Subcutaneous abdominal adipose tissue (tissue), 5 donors: ENCODE results near the gene DEFB126.
"Not testable (repeated sequence)": the region's sequence is repeated elsewhere in the genome, so short reads cannot be mapped to it uniquely, and the experiment has no call there.

ENCODE experiments used
- H3K27ac ChIP-seq: one replicate; pipeline ENCODE4 v1.7.0; 2013; ENCODE audit warnings: low read depth, mild to moderate bottlenecking, inconsistent platforms, low read length, moderate library complexity
- H3K27me3 ChIP-seq, 5 donors: one replicate each; pipeline ENCODE4 v1.7.0; 2013; ENCODE audit warnings: low read length in 5 of 5, inconsistent platforms in 1 of 5; ENCODE audit not compliant: control insufficient read depth in 5 of 5, insufficient read depth in 4 of 5
- H3K36me3 ChIP-seq, 5 donors: one replicate each; pipeline ENCODE4 v1.7.0; 2013; ENCODE audit warnings: low read length in 5 of 5; ENCODE audit not compliant: control insufficient read depth in 5 of 5, insufficient read depth in 5 of 5
- H3K4me1 ChIP-seq, 5 donors: one replicate each; pipeline ENCODE4 v1.7.0; 2013; ENCODE audit warnings: low read length in 5 of 5, mild to moderate bottlenecking in 3 of 5, moderate library complexity in 1 of 5; ENCODE audit not compliant: control insufficient read depth in 5 of 5, insufficient read depth in 5 of 5
- H3K4me3 ChIP-seq, 5 donors: one replicate each; pipeline ENCODE4 v1.7.0; 2013; ENCODE audit warnings: low read length in 5 of 5, low read depth in 1 of 5
- H3K9ac ChIP-seq, 5 donors: one replicate each; pipeline ENCODE4 v1.7.0; 2013; ENCODE audit warnings: low read length in 5 of 5, mild to moderate bottlenecking in 4 of 5, moderate library complexity in 3 of 5
- H3K9me3 ChIP-seq, 5 donors: one replicate each; pipeline ENCODE4 v1.7.0; 2013; ENCODE audit warnings: low read length in 5 of 5; ENCODE audit not compliant: control insufficient read depth in 5 of 5
- donor health status: healthy.
- donor health status: healthy.
- donor health status: healthy.
- donor health status: healthy.
- donor health status: healthy.

The DEFB126 gene, protein sequence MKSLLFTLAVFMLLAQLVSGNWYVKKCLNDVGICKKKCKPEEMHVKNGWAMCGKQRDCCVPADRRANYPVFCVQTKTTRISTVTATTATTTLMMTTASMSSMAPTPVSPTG

DNA sequence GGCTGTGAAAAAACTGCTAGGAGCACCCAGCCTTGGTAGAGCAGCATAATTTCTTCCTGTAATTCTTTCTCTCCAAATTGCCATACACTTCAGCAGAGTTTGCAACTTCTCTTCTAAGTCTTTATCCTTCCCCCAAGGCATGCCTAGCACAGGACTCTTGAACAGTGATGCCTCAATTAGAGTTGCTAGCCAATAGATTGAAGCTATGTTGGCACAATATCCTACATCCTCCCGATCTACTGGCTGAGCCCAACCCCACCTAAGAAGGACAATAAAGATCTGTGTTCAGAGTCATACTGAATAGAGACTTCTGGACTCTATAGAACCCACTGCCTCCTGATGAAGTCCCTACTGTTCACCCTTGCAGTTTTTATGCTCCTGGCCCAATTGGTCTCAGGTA is at the start of gene DEFB126:
Gene DEFB126, plus strand, starts transcription at position 301 of the 400 bp plus-strand sequence. Its CDS starts 39 bp downstream, at position 340.
- Histone ChIP-seq H3K4me3 (no peak within 1 kb of the TSS), H3K9ac (no peak within 1 kb of the TSS), H3K27me3 (peaks cover 2 to 13% (median 3%) of the 10 kb centered on the region in 5 donors), H3K36me3 (no peaks in the 10 kb centered on the region), H3K27ac (no peak within 1 kb of the TSS), H3K9me3 (peaks cover 0 to 5% (median 0%) of the 10 kb centered on the region in 5 donors), H3K4me1 (no peaks in the 10 kb centered on the region)

DNA sequence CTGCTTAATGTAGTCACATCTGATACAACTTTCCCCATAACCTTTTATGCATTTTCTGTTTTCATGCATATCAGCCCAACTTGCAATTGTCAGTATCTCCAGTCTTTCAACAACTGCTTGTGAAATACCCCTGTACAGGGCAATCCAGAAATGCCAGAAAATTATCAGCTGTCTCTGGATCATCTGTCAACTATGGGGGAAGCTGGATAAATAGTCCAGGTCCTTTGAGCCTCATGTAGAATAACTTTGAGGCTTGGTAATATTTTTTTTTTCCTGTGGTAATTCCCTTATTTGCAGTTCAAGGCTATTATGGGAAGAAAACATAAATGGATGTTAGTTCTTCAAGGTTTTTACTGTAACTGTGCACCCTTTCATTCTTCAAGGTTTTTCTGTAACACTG is 48.7 kb upstream of the DEFB126 start:
- H3K9me3 ChIP-seq = peaks cover 5 to 21% (median 9%) of the 10 kb centered on the region in 5 donors
- H3K4me3 ChIP-seq = no peak overlapping the region
- no peak overlapping the region for H3K27ac ChIP-seq
- no peaks in the 10 kb centered on the region for H3K36me3 ChIP-seq
- peaks cover 0 to 3% (median 0%) of the 10 kb centered on the region in 5 donors for H3K27me3 ChIP-seq
- no peak overlapping the region for H3K9ac ChIP-seq
- no peaks in the 10 kb centered on the region for H3K4me1 ChIP-seq

DNA sequence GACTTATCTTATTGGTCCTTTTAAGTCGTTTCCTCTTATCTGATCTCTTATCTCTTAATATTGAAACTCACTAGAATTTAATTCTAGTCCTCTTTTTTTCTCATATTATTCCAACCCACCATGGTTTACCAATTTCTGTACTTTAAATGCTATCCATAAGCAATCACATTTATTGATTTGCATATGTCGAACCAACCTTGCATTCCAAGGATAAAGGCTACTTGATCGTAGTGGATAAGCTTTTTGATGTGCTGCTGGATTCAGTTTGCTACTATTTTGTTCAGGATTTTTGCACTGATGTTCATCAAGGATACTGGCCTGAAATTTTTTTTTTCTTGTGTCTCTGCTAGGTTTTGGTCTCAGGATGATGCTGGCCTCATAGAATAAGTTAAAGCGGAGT is 47.2 kb upstream of the DEFB126 start:
- peaks cover 5 to 21% (median 9%) of the 10 kb centered on the region in 5 donors for H3K9me3 ChIP-seq
- no peaks in the 10 kb centered on the region for H3K4me1 ChIP-seq
- no peaks in the 10 kb centered on the region for H3K36me3 ChIP-seq
- no peak overlapping the region for H3K27ac ChIP-seq
- no peak overlapping the region for H3K9ac ChIP-seq
- peaks cover 0 to 3% (median 0%) of the 10 kb centered on the region in 5 donors for H3K27me3 ChIP-seq
- H3K4me3 ChIP-seq = no peak overlapping the region

DNA sequence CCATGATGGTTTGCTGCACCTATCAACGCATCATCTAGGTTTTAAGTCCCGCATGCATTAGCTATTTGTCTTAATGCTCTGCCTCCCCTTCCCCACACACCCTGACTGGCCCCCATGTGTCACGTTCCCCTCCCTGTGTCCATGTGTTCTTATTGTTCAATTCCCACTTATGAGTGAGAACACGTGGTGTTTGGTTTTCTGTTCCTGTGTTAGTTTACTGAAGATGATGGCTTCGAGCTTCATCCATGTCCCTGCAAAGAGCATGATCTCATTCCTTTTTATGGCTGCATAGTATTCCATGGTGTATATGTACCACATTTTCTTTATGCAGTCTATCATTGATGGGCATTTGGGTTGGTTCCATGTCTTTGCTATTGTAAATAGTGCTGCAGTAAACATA is 44.7 kb upstream of the DEFB126 start:
- H3K36me3 ChIP-seq, H3K27ac ChIP-seq: not testable (repeated sequence)

DNA sequence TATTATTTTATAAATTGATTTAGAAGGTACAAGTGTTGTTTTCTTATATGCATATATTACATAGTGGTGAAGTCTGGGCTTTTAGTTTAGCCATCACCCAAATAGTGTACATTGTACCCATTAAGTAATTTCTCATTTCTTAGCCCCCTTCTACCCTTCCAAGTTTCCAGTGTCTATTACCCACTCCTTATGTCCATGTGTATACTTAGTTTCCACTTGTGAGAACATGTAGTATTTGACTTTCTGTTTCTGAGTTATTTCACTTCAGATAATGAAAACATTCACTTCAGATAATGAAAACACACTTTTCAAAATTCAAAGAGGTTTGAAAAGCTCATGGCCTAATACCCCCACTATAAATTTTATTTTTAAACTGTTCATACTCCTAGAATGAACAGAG is 40.4 kb upstream of the DEFB126 start:
- peaks cover 0 to 3% (median 0%) of the 10 kb centered on the region in 5 donors for H3K9me3 ChIP-seq
- no peak overlapping the region for H3K9ac ChIP-seq
- peaks cover 8 to 15% (median 10%) of the 10 kb centered on the region in 5 donors for H3K27me3 ChIP-seq
- no peak overlapping the region for H3K27ac ChIP-seq
- no peak overlapping the region for H3K4me3 ChIP-seq
- H3K4me1 ChIP-seq = no peaks in the 10 kb centered on the region
- no peaks in the 10 kb centered on the region for H3K36me3 ChIP-seq

More for the DNA sequence above, 44.7 kb upstream of the DEFB126 start:
- not testable (repeated sequence) for H3K27me3 ChIP-seq, H3K4me3 ChIP-seq, H3K4me1 ChIP-seq, H3K9ac ChIP-seq
- H3K9me3 ChIP-seq = peaks cover 5 to 21% (median 9%) of the 10 kb centered on the region in 5 donors

DNA sequence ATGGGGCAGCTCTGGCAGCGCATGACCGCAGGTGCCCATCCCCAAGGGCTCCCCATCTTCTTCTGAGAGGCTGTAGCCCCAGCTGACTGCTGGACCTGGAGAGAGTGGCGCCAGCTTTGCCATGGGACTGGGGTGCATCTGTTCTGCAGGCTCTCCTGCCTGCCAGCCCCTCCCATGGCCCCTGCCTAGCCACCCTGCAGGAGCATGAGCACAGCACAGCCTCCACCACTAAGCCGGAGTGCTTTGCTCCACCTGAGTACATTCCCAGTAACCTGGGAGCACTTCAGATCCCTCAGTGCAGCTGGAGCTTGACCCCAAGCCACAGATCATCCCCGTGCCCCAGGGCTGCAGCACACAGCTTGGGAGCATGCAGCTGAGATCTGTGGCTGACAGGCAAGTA is 38.9 kb upstream of the DEFB126 start:
- H3K4me3 ChIP-seq = no peak overlapping the region
- H3K27me3 ChIP-seq = peaks cover 8 to 15% (median 10%) of the 10 kb centered on the region in 5 donors
- no peak overlapping the region for H3K27ac ChIP-seq
- no peaks in the 10 kb centered on the region for H3K36me3 ChIP-seq
- no peaks in the 10 kb centered on the region for H3K4me1 ChIP-seq
- no peak overlapping the region for H3K9ac ChIP-seq
- no peaks in the 10 kb centered on the region for H3K9me3 ChIP-seq

DNA sequence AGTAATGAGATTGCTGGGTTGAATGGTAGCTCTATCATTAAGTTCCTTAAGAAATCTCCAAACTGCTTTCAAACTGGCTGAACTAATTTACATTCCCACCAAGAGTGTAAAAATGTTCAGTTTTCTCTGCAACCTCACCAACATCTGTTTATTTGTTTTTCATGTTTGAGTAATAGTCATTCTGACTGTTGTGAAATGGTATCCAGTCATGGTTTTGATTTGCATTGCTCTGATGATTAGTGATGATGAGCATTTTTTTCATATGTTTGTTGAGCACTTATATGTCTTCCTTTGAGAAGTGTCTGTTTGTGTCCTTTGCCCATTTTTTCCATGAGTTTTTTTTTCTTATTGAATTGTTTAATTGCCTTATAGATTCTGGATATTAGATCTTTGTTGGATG is 30.0 kb upstream of the DEFB126 start:
- H3K9me3 ChIP-seq = peaks cover 0 to 5% (median 2%) of the 10 kb centered on the region in 5 donors
- no peaks in the 10 kb centered on the region for H3K4me1 ChIP-seq
- H3K27me3 ChIP-seq = peaks cover 0 to 7% (median 5%) of the 10 kb centered on the region in 5 donors
- no peak overlapping the region for H3K9ac ChIP-seq
- H3K36me3 ChIP-seq = no peaks in the 10 kb centered on the region
- H3K27ac ChIP-seq = no peak overlapping the region
- no peak overlapping the region for H3K4me3 ChIP-seq

DNA sequence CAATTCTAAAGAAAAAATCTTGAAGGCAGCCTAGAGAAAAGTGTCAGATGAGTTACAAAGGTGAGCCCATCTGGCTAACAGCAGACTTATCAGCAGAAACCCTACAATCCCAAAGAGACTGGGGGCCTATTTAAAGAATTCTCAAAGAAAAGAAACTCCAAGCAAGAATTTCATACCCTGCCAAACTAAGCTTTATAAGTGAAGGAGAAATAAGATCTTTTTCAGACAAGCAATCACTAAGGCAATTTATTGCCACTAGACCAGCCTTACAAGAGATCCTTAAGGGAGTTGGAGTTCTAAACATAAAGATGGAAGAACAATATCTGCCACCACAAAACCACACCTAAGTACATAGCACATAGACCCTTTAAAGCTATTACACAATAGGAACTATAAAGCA is 24.9 kb upstream of the DEFB126 start:
- H3K36me3 ChIP-seq = no peaks in the 10 kb centered on the region
- H3K4me1 ChIP-seq = no peaks in the 10 kb centered on the region
- peaks cover 0 to 9% (median 8%) of the 10 kb centered on the region in 5 donors for H3K9me3 ChIP-seq
- no peak overlapping the region for H3K4me3 ChIP-seq
- H3K27ac ChIP-seq = no peak overlapping the region
- H3K9ac ChIP-seq = no peak overlapping the region
- H3K27me3 ChIP-seq = peaks cover 0 to 7% (median 5%) of the 10 kb centered on the region in 5 donors

DNA sequence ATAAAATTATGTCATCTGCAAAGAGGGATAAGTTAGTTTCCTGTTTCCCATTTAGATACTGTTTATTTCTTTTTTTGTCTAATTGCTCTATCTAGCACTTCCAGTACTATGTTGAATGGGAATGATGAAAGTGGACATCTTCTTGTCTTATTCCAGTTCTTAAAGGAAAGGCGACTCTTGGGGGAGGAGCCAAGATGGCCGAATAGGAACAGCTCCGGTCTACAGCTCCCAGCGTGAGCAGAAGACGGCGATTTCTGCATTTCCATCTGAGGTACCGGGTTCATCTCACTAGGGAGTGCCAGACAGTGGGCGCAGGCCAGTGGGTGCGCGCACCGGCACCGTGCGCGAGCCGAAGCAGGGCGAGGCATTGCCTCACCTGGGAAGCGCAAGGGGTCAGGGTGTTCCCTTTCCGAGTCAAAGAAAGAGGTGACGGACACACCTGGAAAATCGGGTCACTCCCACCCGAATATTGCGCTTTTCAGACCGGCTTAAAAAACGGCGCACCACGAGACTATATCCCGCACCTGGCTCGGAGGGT is 12.5 kb upstream of the DEFB126 start:
- H3K36me3 ChIP-seq, H3K9me3 ChIP-seq, H3K9ac ChIP-seq, H3K4me3 ChIP-seq, H3K4me1 ChIP-seq, H3K27me3 ChIP-seq, H3K27ac ChIP-seq: not testable (repeated sequence)

DNA sequence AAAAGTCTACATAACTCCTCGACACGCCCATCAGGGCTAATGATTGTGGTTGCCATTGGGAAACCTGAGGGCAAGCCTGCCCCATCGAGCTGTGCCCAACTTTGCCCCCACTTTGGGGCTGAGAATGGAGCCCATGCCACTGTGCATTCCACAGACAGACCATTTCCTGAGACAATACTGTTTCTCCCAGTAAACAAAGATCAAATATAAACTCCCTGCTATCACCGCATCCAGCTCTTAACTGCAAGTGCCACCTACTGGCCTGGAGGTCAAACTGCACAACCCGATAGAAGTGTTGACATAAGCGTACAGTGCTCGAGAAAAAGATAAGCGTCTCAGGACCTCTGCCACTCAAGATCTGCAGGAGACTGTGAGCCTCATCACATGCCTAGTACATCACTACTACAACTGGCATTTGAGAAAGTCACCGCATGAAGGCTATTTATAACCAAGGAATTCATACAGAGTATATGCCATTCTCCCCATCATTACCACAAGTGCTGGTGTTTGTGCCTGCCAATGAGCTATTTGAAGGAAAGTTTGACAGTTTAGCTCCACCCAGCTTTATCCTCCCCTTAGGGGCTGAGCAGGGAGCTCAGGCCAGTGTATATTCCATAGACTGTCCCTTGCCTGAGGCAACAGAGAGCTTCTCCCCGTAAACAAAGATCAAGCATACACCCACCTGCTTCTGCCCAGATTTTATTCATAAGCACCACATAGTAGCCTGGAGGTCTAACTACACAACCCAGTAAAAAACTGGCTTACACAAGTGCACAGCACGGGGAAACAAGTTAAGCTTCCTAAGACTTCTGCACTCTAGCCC is 4.5 kb upstream of the DEFB126 start:
- H3K27ac ChIP-seq = no peak overlapping the region
- H3K4me1 ChIP-seq = no peaks in the 10 kb centered on the region
- H3K9me3 ChIP-seq = peaks cover 0 to 5% (median 0%) of the 10 kb centered on the region in 5 donors
- H3K9ac ChIP-seq = no peak overlapping the region
- H3K27me3 ChIP-seq = peaks cover 0 to 13% (median 3%) of the 10 kb centered on the region in 5 donors
- no peak overlapping the region for H3K4me3 ChIP-seq
- no peaks in the 10 kb centered on the region for H3K36me3 ChIP-seq
